Uterine smooth muscle cell (primary cell): ENCODE data around the gene CARMIL3. TPM values are rescaled to one million over a fixed set of nuclear protein-coding genes. Genes with fewer than 3 reads are reported as not detected.

Experiments
- total RNA-seq: library from RNA; depleted of rRNA; stranded (reverse); fragments of >200 nt; gene quantifications from 2 replicates; pipeline ENCODE4 v1.2.3, GENCODE V29; 2014

The CARMIL3 gene, protein sequence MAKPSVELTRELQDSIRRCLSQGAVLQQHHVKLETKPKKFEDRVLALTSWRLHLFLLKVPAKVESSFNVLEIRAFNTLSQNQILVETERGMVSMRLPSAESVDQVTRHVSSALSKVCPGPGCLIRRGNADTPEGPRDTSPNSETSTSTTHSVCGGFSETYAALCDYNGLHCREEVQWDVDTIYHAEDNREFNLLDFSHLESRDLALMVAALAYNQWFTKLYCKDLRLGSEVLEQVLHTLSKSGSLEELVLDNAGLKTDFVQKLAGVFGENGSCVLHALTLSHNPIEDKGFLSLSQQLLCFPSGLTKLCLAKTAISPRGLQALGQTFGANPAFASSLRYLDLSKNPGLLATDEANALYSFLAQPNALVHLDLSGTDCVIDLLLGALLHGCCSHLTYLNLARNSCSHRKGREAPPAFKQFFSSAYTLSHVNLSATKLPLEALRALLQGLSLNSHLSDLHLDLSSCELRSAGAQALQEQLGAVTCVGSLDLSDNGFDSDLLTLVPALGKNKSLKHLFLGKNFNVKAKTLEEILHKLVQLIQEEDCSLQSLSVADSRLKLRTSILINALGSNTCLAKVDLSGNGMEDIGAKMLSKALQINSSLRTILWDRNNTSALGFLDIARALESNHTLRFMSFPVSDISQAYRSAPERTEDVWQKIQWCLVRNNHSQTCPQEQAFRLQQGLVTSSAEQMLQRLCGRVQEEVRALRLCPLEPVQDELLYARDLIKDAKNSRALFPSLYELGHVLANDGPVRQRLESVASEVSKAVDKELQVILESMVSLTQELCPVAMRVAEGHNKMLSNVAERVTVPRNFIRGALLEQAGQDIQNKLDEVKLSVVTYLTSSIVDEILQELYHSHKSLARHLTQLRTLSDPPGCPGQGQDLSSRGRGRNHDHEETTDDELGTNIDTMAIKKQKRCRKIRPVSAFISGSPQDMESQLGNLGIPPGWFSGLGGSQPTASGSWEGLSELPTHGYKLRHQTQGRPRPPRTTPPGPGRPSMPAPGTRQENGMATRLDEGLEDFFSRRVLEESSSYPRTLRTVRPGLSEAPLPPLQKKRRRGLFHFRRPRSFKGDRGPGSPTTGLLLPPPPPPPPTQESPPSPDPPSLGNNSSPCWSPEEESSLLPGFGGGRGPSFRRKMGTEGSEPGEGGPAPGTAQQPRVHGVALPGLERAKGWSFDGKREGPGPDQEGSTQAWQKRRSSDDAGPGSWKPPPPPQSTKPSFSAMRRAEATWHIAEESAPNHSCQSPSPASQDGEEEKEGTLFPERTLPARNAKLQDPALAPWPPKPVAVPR (N-terminal part only)
- total RNA-seq: under 0.01 and 0.12 TPM in 2 replicates

DNA sequence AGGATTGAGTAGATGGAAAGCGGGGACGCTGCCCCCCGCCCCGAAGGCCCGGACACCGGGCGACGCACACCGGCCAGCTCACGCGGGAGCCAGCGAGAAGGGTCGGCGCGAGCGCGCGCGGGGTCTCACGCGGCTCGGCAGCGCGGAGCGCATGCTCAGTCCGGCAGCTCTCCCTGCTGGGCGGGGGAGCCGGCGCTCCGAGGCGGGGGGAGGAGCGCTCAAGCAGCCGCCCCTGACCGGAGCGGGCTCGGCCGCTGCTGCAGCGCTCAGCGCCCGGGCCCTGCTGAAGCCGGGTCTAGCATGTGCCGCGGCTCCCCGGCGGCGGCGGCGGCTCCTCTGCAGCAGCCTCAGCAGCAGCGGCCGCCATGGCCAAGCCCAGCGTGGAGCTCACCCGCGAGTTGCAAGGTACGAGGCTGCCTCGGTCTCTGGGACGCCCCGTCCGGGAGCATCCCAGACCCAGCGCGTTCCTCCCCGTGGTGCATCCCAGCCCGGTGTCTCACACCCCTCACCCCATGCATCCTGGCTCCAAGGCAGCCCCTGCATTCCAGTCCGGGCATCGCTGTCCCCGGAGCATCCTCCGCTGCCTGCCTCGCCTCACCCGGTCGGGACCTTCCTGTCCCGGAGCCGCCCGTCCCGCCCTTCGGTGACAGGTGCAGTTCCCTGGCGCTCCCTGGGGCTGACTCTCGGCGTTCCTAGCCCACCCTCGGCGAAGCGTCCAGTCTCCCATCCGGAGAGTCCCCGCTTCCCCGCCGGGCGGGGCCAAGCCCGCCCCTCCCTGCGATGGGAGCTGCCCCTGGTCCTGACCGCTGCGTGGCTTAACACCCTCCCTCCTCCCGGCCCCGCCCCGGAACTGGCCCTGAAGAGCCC is at the start of gene CARMIL3:
Gene CARMIL3 (plus strand): TSS at position 221 of the 867 bp plus-strand sequence. CDS start 145 bp downstream, at position 366.

DNA sequence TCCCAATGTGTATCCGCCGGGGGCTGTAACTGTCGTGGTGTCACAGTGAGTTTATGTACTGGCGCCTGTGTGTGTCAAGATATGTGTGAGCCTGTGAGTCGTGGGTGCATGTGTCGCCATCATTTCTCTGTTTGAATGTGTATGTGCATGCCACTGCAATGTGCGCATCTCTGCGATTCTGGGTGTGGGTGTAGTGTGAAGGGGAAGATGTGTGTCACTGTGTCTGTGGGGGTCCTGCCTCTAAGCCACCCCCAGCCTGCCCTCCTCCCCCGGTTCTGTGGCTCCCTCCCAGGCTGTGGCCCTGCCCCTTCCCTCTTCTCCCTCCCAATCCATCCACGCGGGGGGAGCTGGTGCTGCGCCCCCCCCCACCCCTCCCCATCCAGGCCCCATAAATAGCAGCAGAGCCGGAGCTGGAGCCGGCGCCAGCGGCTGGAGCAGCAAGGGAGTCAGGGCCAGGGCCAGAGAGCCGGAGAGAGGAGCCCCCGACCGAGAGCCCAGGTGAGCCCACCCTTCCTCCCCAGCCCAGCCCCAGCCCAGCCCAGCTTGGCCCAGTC is 19.4 kb downstream of the CARMIL3 start, which contains the start of gene CPNE6:
Gene CPNE6 (plus strand): TSS at position 419 of the 554 bp plus-strand sequence. CDS start 1,375 bp downstream, outside the sequence.

DNA sequence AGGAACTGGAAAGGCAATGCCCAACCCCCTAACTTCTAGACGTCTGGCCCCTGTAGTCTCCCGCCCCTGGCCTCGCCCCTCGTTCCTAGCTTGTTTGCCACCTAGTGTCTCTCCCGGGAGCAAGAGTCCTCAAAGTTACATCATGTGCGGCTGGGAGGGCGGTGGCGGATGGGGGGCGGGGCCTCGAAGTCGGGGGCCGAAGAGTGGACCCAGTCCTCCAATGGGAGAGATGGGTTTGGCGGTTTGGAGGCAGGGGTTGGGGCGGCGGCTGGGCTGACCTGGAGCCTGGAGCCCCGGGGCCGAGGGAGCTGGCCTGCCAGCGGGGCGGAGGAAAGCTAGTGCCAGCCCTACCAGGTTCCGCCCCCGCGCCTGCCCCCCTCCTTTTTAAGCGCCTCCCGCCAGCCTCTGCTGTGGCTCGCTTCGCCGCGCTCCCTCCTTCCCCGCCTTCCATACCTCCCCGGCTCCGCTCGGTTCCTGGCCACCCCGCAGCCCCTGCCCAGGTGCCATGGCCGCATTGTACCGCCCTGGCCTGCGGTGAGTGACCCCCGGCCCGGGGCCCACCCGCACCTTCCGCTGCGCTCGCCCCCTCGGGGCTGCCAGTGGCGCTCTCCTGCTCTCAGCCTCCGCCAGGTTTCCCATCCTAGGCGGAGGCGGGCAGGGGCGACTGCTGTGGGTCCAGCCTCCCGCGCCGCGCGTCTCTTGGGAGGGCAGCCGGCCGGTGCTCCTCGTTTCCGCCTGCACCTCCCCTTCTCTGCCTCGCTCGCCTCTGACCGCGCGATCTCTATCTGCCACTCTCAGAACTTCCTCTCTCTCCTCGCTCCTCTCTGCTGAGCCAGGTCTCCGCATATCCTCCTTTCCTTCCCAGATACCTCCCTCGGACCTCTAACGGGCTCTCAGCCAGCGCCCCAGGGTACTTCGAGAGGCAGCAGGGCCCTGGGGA is 42.4 kb downstream of the CARMIL3 start, which contains the start of gene PCK2:
Gene PCK2 (plus strand): TSS at position 411 of the 940 bp plus-strand sequence. CDS start 95 bp downstream, at position 506.

DNA sequence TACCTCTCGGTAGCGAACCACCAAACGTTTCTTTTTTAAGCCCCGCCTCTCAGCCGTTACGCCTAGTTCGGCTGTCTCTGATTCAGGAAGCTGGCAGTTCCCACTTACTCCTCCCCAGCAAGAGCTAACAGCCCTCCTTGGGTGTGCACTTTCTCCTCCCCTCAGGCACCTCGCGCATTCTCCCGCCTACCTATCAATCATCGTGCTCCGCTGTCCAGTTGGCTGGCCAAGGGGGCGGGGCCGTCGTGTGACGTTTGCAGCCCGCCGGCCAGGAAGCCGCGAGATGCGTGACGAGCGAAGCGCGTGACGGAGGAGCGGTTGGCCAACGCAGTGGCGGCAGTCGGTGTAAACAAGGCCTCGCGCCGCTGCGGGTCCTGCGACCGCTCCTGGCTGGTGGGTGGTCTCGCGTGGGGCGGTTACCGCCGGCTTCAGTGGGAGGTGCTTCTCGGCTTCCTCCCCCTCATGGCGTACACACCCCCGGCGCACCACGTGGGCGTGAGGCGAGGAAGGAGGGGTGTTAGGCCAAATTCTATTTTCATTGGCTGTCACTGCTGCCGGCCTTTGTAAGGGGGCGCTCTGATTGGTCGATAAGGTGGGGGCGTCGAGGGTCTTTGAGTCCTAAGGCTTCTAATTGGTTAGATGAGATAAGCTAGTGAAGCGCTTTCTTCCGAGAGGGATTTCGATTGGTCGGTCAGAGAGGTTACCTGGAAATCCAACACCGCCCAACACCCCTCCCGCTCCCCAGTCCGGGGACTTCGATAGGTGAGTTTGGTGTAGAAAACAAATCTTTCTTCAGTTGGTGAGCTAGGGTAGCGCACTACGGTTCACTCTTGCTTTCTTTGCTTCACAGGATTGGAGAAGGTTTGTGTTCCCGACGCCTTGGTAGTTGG is 63.0 kb downstream of the CARMIL3 start, which contains the start of the genes DCAF11 and NRL:
Gene DCAF11 (plus strand): TSS at position 246 of the 890 bp plus-strand sequence. CDS start 818 bp downstream, outside the sequence.
Gene NRL (minus strand): TSS at position 418 of the 890 bp plus-strand sequence. CDS start 32,101 bp downstream, outside the sequence.

Other genes starting within 250 kb of the CARMIL3 start
- gene DHRS4, start 98.2 kb upstream of the CARMIL3 start, total RNA-seq: 31.2 and 47.7 TPM in 2 replicates
- gene DHRS4L2, start 63.1 kb upstream of the CARMIL3 start, total RNA-seq: 11.6 and 14.9 TPM in 2 replicates
- not detected in 2 replicates for gene CPNE6, start 19.6 kb downstream of the CARMIL3 start, total RNA-seq
- 40.1 and 60.2 TPM in 2 replicates for gene PCK2, start 42.3 kb downstream of the CARMIL3 start, total RNA-seq
- gene DCAF11, start 62.8 kb downstream of the CARMIL3 start, total RNA-seq: 56.0 and 64.2 TPM in 2 replicates
- gene NRL, start 62.9 kb downstream of the CARMIL3 start, total RNA-seq: 0.55 and 1.00 TPM in 2 replicates
- 0.37 TPM in 1 of 2 replicates, not detected in the other for gene FITM1, start 78.7 kb downstream of the CARMIL3 start, total RNA-seq
- 69.7 and 121 TPM in 2 replicates for gene PSME1, start 84.2 kb downstream of the CARMIL3 start, total RNA-seq
- 20.0 and 34.6 TPM in 2 replicates for gene EMC9, start 89.6 kb downstream of the CARMIL3 start, total RNA-seq
- 111 and 120 TPM in 2 replicates for gene PSME2, start 94.6 kb downstream of the CARMIL3 start, total RNA-seq
- 40.7 and 44.7 TPM in 2 replicates for gene RNF31, start 95.5 kb downstream of the CARMIL3 start, total RNA-seq
- gene IRF9, start 109.3 kb downstream of the CARMIL3 start, total RNA-seq: 68.6 and 80.1 TPM in 2 replicates
- 0.87 and 1.1 TPM in 2 replicates for gene REC8, start 120.1 kb downstream of the CARMIL3 start, total RNA-seq
- gene IPO4, start 136.8 kb downstream of the CARMIL3 start, total RNA-seq: 47.9 and 71.6 TPM in 2 replicates
- gene TM9SF1, start 143.4 kb downstream of the CARMIL3 start, total RNA-seq: 74.9 and 79.5 TPM in 2 replicates
- gene TSSK4, start 153.7 kb downstream of the CARMIL3 start, total RNA-seq: 0.11 TPM in 1 of 2 replicates, not detected in the other
- gene CHMP4A, start 161.5 kb downstream of the CARMIL3 start, total RNA-seq: 32.7 and 38.6 TPM in 2 replicates
- 18.9 and 23.2 TPM in 2 replicates for gene MDP1, start 164.1 kb downstream of the CARMIL3 start, total RNA-seq
- 163 and 222 TPM in 2 replicates for gene NEDD8, start 180.4 kb downstream of the CARMIL3 start, total RNA-seq
- gene GMPR2, start 180.9 kb downstream of the CARMIL3 start, total RNA-seq: 57.1 and 69.0 TPM in 2 replicates
- gene TINF2, start 190.6 kb downstream of the CARMIL3 start, total RNA-seq: 59.9 and 69.5 TPM in 2 replicates
- 0.25 and 0.55 TPM in 2 replicates for gene TGM1, start 211.2 kb downstream of the CARMIL3 start, total RNA-seq
- gene RABGGTA, start 219.6 kb downstream of the CARMIL3 start, total RNA-seq: 17.9 and 28.6 TPM in 2 replicates
- gene DHRS1, start 247.8 kb downstream of the CARMIL3 start, total RNA-seq: 13.3 and 19.2 TPM in 2 replicates
- gene NOP9, start 247.8 kb downstream of the CARMIL3 start, total RNA-seq: 22.6 and 29.0 TPM in 2 replicates